ENCODE measurements around the gene SNX21. TPM values are rescaled to one million over a fixed set of nuclear protein-coding genes. Genes with fewer than 3 reads are reported as not detected.
A peak's percentile ranks its signal among the peaks of the same experiment; 100 is the strongest.

The SNX21 gene
- total and polyA plus RNA-seq, 9 of the 15 experiments (the other 6 are each of a cell fraction or from before 2014, with no cell fraction given) = 0.10 to 1.2 (median 0.42) TPM

DNA sequence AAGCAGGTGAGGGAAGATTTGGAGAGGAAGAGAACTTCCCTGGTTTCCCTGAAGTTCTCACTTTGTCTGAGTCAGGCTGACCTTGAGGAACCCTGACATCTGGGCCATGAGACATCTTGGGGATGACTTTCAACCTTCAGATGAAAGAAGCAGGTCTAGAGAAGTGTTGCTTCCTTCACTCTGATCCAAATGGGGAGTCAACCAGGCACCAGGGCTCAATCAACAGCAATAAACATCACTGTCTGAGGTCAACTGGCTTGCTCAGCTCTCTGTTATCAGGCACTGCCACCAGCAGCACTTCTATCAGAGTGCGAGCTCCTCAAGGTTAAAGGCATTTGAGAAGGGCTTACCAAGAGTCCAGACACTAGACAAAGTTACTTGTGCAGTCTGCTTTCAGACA is 17.3 kb downstream of the SNX21 start (continued):
- TF ChIP-seq CBFA2T2 (conservative IDR thresholded peaks at IDR 0.05) (peak; percentile 86), RBM15 (IDR thresholded peaks at IDR 0.05; ENCODE audit: insufficient read depth, low read length) (no peak), NR2C2 (CRISPR knock-in tag; IDR thresholded peaks at IDR 0.05) (no peak), NR2C2 (tag; IDR thresholded peaks at IDR 0.05) (0 out of 2 replicates have a peak, but pooled peaks have one; percentile 26), ZEB2 (IDR thresholded peaks at IDR 0.05) (peak; percentile 57), CBX1 (IDR thresholded peaks at IDR 0.05; ENCODE audit: low read depth) (no peak), ZNF551 (CRISPR knock-in tag; IDR thresholded peaks at IDR 0.05) (no peak), CREM (IDR thresholded peaks at IDR 0.05; ENCODE audit: low read depth) (peak; percentile 16; the same call in 1 of the 2 replicates), NBN (IDR thresholded peaks at IDR 0.05; ENCODE audit: low read depth) (0 out of 2 replicates have a peak, but pooled peaks have one; percentile 22), ZKSCAN8 (CRISPR knock-in tag; IDR thresholded peaks at IDR 0.05) (no peak), KLF16 (IDR thresholded peaks at IDR 0.05) (no peak), BHLHE40 (IDR thresholded peaks at IDR 0.05; ENCODE audit: low read length) (peak; percentile 35; the same call in 1 of the 2 replicates), SMAD4 (CRISPR knock-in tag; conservative IDR thresholded peaks at IDR 0.05) (peak; percentile 55; the same call in 1 of the 2 replicates), NR4A1 (CRISPR knock-in tag; IDR thresholded peaks at IDR 0.05) (no peak), NR4A1 (tag; IDR thresholded peaks at IDR 0.05) (no peak), PPARD (CRISPR knock-in tag; IDR thresholded peaks at IDR 0.05) (no peak), HNRNPUL1 (IDR thresholded peaks at IDR 0.05; ENCODE audit: low read length) (no peak), YY1 (IDR thresholded peaks at IDR 0.05; ENCODE audit: borderline replicate concordance in 1 of 3, control insufficient read depth in 1 of 3, extremely low read depth in 1 of 3, insufficient read depth in 3 of 3, insufficient read length in 1 of 3, insufficient replicate concordance in 2 of 3, low read depth in 1 of 3, low read length in 2 of 3) (peak in 1 of 3 experiments; percentile 15), ETV5 (CRISPR knock-in tag; IDR thresholded peaks at IDR 0.05; ENCODE audit: low read depth) (no peak), SP1 (CRISPR knock-in tag; IDR thresholded peaks at IDR 0.05) (no peak), STAG1 (CRISPR knock-in tag; IDR thresholded peaks at IDR 0.05; ENCODE audit: borderline replicate concordance) (no peak), POLR2AphosphoS5 (IDR thresholded peaks at IDR 0.05; ENCODE audit: control insufficient read depth, insufficient read depth, low read depth, low read length) (peak; percentile 80; the same call in 1 of the 2 replicates), LEF1 (IDR thresholded peaks at IDR 0.05) (peak; percentile 59), HDAC1 (IDR thresholded peaks at IDR 0.05) (peak in 1 of 2 experiments; percentile 56; a peak in 2 of 4 replicates)
- TF ChIP-seq, protein P1, sequence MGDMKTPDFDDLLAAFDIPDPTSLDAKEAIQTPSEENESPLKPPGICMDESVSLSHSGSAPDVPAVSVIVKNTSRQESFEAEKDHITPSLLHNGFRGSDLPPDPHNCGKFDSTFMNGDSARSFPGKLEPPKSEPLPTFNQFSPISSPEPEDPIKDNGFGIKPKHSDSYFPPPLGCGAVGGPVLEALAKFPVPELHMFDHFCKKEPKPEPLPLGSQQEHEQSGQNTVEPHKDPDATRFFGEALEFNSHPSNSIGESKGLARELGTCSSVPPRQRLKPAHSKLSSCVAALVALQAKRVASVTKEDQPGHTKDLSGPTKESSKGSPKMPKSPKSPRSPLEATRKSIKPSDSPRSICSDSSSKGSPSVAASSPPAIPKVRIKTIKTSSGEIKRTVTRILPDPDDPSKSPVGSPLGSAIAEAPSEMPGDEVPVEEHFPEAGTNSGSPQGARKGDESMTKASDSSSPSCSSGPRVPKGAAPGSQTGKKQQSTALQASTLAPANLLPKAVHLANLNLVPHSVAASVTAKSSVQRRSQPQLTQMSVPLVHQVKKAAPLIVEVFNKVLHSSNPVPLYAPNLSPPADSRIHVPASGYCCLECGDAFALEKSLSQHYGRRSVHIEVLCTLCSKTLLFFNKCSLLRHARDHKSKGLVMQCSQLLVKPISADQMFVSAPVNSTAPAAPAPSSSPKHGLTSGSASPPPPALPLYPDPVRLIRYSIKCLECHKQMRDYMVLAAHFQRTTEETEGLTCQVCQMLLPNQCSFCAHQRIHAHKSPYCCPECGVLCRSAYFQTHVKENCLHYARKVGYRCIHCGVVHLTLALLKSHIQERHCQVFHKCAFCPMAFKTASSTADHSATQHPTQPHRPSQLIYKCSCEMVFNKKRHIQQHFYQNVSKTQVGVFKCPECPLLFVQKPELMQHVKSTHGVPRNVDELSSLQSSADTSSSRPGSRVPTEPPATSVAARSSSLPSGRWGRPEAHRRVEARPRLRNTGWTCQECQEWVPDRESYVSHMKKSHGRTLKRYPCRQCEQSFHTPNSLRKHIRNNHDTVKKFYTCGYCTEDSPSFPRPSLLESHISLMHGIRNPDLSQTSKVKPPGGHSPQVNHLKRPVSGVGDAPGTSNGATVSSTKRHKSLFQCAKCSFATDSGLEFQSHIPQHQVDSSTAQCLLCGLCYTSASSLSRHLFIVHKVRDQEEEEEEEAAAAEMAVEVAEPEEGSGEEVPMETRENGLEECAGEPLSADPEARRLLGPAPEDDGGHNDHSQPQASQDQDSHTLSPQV (IDR thresholded peaks at IDR 0.05) = peak; percentile 29; the same call in 1 of the 2 replicates
- TF ChIP-seq, protein P2, sequence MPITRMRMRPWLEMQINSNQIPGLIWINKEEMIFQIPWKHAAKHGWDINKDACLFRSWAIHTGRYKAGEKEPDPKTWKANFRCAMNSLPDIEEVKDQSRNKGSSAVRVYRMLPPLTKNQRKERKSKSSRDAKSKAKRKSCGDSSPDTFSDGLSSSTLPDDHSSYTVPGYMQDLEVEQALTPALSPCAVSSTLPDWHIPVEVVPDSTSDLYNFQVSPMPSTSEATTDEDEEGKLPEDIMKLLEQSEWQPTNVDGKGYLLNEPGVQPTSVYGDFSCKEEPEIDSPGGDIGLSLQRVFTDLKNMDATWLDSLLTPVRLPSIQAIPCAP (CRISPR knock-in tag; IDR thresholded peaks at IDR 0.05; ENCODE audit: borderline replicate concordance) = no peak
